Muscle of arm (tissue), 12 donors: ENCODE results near the gene PDGFA. TPM values are rescaled to one million over a fixed set of nuclear protein-coding genes. Genes with fewer than 3 reads are reported as not detected.

Source experiments
- DNase-seq: peaks from one replicate; pipeline ENCODE4 v3.0.0-alpha.2; 2013
- polyA plus RNA-seq, 12 donors: library from polyadenylated mRNA; unstranded; fragments of 120-200 nt; gene quantifications; one replicate each; pipeline ENCODE4 v1.2.1, GENCODE V29; 2013; ENCODE audit not compliant: insufficient read length in 12 of 12

PDGFA gene
- polyA plus RNA-seq, 12 donors, result 22.4 to 696 (median 34.8) TPM

GRCh38 chr7:506921-507622 is 12.6 kb downstream of the PDGFA start:
- DNase-seq, result no peak

- no peak for DNase-seq
Measured at GRCh38 chr7:506391-506831, 13.2 kb downstream of the PDGFA start.

DNA sequence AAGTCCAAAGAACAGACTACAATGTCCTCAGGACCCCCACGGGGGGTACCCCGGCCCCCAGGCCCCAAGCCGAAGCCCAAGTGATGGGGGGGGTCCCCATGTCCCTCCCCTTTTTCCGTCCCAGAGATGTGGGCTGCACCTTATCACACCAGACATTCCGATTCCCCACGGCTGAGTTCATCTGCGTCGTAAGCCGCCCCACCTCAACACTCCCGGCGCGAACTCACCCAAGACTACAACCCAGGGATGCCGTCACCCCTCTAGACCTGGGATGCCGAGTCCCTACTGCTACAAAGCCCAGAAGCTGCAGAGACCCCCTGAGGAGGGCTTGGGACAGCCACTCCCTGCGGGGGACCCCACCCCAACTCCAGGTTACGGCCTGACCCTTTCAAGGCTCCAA is 14.5 kb downstream of the PDGFA start:
- no peak for DNase-seq

GRCh38 chr7:504221-505111 is 15.2 kb downstream of the PDGFA start:
- no peak for DNase-seq

- no peak for DNase-seq
Measured at GRCh38 chr7:503575-504111, 16.0 kb downstream of the PDGFA start.

GRCh38 chr7:502296-502695 is 17.4 kb downstream of the PDGFA start:
- DNase-seq, result no peak

GRCh38 chr7:501526-501925 is 18.1 kb downstream of the PDGFA start:
- no peak for DNase-seq

- DNase-seq, result no peak
Measured at GRCh38 chr7:500521-501420, 18.9 kb downstream of the PDGFA start.

DNA sequence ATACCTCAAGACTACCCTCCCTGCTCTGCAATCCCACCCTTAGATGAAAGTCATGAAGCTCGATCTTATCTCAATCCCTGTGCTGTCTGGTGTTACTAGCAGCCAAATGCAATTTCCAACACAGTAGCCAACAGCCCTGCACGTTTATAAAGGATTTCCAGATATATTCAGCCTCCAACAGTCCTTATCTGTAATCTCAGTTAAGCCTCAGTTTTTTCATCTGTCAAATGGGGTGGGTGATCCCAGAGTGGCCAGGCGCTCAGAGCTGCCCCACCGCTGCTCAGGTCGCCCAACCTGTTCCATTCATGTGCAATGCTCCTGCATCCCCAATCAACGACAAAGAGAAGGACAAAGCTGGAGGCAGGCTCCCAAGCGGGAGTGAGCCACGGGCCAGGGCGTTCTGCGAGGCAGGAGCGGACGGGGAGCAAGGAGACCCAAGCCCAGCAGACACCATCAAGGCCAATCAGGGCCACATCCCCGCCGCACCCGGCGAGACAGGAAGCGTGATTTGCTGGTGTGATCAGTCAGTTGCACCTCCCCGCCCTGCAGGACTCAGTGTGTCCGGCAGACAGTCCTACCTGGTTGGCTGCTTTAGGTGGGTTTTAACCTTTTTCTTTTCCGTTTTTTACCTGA is 19.7 kb downstream of the PDGFA start:
- no peak for DNase-seq

- no peak for DNase-seq
Measured at GRCh38 chr7:498678-499641, 20.7 kb downstream of the PDGFA start.

- no peak for DNase-seq
Measured at GRCh38 chr7:497946-498655, 21.5 kb downstream of the PDGFA start.

GRCh38 chr7:497346-497745 is 22.3 kb downstream of the PDGFA start:
- DNase-seq, result no peak

DNA sequence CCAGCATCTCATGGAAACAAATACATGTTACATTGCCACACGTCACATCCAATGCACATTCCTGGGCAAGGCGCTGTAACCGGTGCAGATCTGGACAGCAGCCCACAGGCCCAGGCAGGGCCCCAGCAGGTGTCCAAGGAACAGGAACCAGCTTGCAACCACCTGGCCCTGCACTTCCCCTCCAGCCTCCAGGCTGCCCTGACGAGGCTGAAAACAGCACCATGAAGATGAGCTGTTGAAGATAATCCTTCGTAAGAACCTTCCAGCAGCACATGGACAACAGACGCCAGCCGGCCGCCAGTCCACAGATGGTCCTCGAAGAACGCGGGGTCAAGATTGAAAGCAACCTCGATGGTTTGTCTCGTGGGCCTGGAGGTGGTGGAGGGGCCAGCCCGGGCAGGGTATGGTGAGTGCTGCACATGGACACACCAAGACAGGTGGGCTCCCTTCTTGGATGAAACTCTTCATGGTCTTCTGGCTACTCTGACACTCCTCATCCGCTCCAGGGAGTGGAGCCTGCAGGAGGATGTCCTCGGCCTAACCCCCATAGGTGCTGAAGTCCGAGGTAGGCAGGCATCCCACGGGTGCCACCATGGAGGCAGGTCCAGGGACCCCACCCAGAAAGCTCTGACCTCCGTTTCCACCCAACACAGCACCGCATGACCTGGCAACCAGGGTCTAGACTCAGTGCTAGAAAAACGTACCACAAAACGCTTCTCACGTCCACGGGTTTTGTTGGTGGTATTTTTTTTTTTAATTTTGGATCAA is 22.9 kb downstream of the PDGFA start:
- DNase-seq, result no peak

DNA sequence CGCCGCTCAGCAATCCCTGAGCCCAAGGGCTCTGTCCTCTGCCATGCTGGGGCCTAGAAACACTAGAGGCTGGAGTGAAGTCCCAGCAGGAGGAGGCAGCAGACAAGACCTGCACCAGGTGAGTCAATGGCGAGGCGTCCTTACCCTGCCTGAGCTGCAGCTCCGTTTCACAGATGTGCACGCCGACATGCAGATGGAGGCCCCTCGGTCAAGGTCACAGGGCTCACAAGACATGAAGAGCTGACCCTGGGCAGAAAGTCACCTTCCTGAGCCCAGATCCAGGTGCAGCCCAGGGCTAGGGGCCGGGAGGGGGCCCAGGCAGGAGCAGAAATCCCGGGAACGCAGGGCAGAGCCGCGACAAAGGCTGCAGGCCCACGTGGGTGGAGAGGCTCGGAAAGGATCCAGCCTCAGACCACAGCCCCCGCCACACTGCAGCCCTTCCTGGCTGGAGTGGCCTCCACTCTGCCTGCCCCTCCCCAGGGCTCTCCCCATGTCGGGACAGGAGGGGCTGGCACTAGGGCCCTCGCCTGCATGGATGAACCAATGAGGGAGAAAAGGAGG is 23.8 kb downstream of the PDGFA start:
- DNase-seq, result no peak

- no peak for DNase-seq
Measured at GRCh38 chr7:495326-495725, 24.3 kb downstream of the PDGFA start.

GRCh38 chr7:494906-495305 is 24.7 kb downstream of the PDGFA start:
- DNase-seq, result no peak

- DNase-seq, result no peak
Measured at GRCh38 chr7:494259-494687, 25.4 kb downstream of the PDGFA start.

GRCh38 chr7:493661-494251 is 25.9 kb downstream of the PDGFA start:
- DNase-seq, result no peak
